Fibroblast of lung (primary cell): Measurements from ENCODE around the gene HADH.

Source experiments
- EZH2 ChIP-seq: IDR thresholded peaks from 2 replicates; pipeline ENCODE4 v1.5.1; 2012; ENCODE audit warnings: low read length, control low read depth, mild to moderate bottlenecking; ENCODE audit errors: missing control alignments
- TF ChIP-seq, protein P1 (sequence below), 2 donors: IDR thresholded peaks in 1 of 2; conservative IDR thresholded peaks in 1 of 2; 1 replicate in 1 of 2; 2 replicates in 1 of 2; pipeline ENCODE4 v1.5.1; 2011 to 2012; ENCODE audit warnings: low read length in 2 of 2, control low read depth in 1 of 2, inconsistent platforms in 1 of 2, low read depth in 1 of 2, mild to moderate bottlenecking in 1 of 2

- TF ChIP-seq, protein P1, sequence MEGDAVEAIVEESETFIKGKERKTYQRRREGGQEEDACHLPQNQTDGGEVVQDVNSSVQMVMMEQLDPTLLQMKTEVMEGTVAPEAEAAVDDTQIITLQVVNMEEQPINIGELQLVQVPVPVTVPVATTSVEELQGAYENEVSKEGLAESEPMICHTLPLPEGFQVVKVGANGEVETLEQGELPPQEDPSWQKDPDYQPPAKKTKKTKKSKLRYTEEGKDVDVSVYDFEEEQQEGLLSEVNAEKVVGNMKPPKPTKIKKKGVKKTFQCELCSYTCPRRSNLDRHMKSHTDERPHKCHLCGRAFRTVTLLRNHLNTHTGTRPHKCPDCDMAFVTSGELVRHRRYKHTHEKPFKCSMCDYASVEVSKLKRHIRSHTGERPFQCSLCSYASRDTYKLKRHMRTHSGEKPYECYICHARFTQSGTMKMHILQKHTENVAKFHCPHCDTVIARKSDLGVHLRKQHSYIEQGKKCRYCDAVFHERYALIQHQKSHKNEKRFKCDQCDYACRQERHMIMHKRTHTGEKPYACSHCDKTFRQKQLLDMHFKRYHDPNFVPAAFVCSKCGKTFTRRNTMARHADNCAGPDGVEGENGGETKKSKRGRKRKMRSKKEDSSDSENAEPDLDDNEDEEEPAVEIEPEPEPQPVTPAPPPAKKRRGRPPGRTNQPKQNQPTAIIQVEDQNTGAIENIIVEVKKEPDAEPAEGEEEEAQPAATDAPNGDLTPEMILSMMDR (conservative IDR thresholded peaks at IDR 0.05 in 1 of 2, IDR thresholded peaks at IDR 0.05 in 1 of 2; ENCODE audit: low read depth in 1 of 2, low read length in 2 of 2), result no peak
- TF ChIP-seq EZH2, result no peak
These were observed 88.5 kb downstream of the HADH start for GRCh38 chr4:108078024-108078733.
